ENCODE data around the gene NAV1.

- TF ChIP-seq POLR2AphosphoS5 (IDR thresholded peaks at IDR 0.05) (no peak), CTCF (IDR thresholded peaks at IDR 0.05 in 8 of 11, conservative IDR thresholded peaks at IDR 0.05 in 3 of 11) (no peak), POLR2A (IDR thresholded peaks at IDR 0.05) (no peak)
Observed at GRCh38 chr1:201496296-201496690, 42.6 kb upstream of the NAV1 start.

Data from spleen (tissue), 7 donors.